Spleen (tissue), 7 donors: ENCODE measurements around the gene SLC6A2.

ENCODE experiments used
- CTCF ChIP-seq, 11 experiments: fragments of 200-600 bp in 7 of 11; fragments of 450-650 bp in 4 of 11; sonication (generic) in 4 of 11; IDR thresholded peaks in 8 of 11; conservative IDR thresholded peaks in 3 of 11; 1 replicate in 7 of 11; 2 replicates in 4 of 11; pipeline versions ENCODE4 v1.4.0 to v1.8.0; 2016 to 2021; ENCODE audit warnings: antibody characterized with exemption in 11 of 11, inconsistent platforms in 4 of 11, mild to moderate bottlenecking in 1 of 11
- POLR2A ChIP-seq, 3 donors: fragments of 450-650 bp; IDR thresholded peaks; one replicate each; pipeline ENCODE4 v1.5.1; 2017; ENCODE audit warnings: antibody characterized with exemption in 3 of 3, mild to moderate bottlenecking in 1 of 3
- donor health status: DM: no; HTN: no; CAD: no; lungs with moderate emphysema.
- donor health status: DM: no; HTN: no; CAD: no.
- donor health status: DM: no; HTN: no; CAD: no.

GRCh38 chr16:55638256-55638655, 17.5 kb upstream of the SLC6A2 start:
- TF ChIP-seq CTCF (IDR thresholded peaks at IDR 0.05 in 8 of 11, conservative IDR thresholded peaks at IDR 0.05 in 3 of 11) (no peak), POLR2A (IDR thresholded peaks at IDR 0.05) (no peak)
